C4-2B (cell line): ENCODE measurements around the gene SESN3.

Source experiments
- CTCF ChIP-seq: fragments of 450-650 bp; conservative IDR thresholded peaks from 2 replicates; pipeline ENCODE4 v1.5.1; 2017; ENCODE audit warnings: mild to moderate bottlenecking
- ZFX ChIP-seq: fragments of 450-650 bp; IDR thresholded peaks from 2 replicates; pipeline ENCODE4 v1.6.1; 2017

- TF ChIP-seq ZFX (no peak), CTCF (no peak)
Measured at GRCh38 chr11:95135155-95135554, 95.8 kb downstream of the SESN3 start.
